ENCODE results near the gene BBS12.

Gene BBS12

GRCh38 chr4:122758033-122758432 lies 25.5 kb downstream of the BBS12 start:
- Histone ChIP-seq H3K9ac (ENCODE audit: low read length) (peak overlapping the region; percentile 76), H3K4ac (ENCODE audit: low read depth in 1 of 2, low read length in 2 of 2) (no peak overlapping the region), H3K79me1 (replicated peaks; ENCODE audit: low read length, poor library complexity, severe bottlenecking) (no peaks in the 10 kb centered on the region), H3K36me3 (ENCODE audit: control insufficient read depth in 1 of 2, insufficient read depth in 2 of 2, low read depth in 1 of 2, low read length in 2 of 2) (no peaks in the 10 kb centered on the region), H2BK15ac (ENCODE audit: low read depth, poor library complexity, severe bottlenecking) (no peak overlapping the region), H4K8ac (ENCODE audit: low read length) (no peak overlapping the region), H3K9me3 (ENCODE audit: control insufficient read depth, low read length) (no peaks in the 10 kb centered on the region), H2AFZ (ENCODE audit: low read depth, low read length) (no peak overlapping the region), H3K23ac (ENCODE audit: low read length in 2 of 2) (no peak overlapping the region), H3K27me3 (ENCODE audit: control insufficient read depth in 1 of 2, insufficient read depth in 1 of 2, low read length in 2 of 2) (no peaks in the 10 kb centered on the region), H3K4me3 (ENCODE audit: insufficient read depth in 1 of 2, low read depth in 1 of 2, low read length in 2 of 2) (no peak overlapping the region), H3K4me1 (ENCODE audit: control insufficient read depth, insufficient read depth, low read depth, low read length) (peaks cover 2% of the 10 kb centered on the region), H2BK5ac (ENCODE audit: low read depth, low read length, poor library complexity, severe bottlenecking) (no peak overlapping the region), H3K4me2 (ENCODE audit: low read length, poor library complexity, severe bottlenecking) (no peak overlapping the region), H3K14ac (ENCODE audit: low read length in 2 of 2) (no peak overlapping the region), H4K91ac (ENCODE audit: low read length) (no peak overlapping the region), H2AK5ac (ENCODE audit: low read length, severe bottlenecking) (no peak overlapping the region), H3K27ac (ENCODE audit: low read length, poor library complexity, severe bottlenecking) (peak overlapping the region; percentile 66), H2BK12ac (ENCODE audit: low read length in 2 of 2) (no peak overlapping the region), H2BK120ac (ENCODE audit: low read depth, low read length) (no peak overlapping the region), H3K18ac (ENCODE audit: low read depth in 1 of 2, low read length in 2 of 2) (no peak overlapping the region)
- WGBS: no CpG with 5 or more reads among the region's 2 CpGs
- peak; percentile 48 for DNase-seq

DNA sequence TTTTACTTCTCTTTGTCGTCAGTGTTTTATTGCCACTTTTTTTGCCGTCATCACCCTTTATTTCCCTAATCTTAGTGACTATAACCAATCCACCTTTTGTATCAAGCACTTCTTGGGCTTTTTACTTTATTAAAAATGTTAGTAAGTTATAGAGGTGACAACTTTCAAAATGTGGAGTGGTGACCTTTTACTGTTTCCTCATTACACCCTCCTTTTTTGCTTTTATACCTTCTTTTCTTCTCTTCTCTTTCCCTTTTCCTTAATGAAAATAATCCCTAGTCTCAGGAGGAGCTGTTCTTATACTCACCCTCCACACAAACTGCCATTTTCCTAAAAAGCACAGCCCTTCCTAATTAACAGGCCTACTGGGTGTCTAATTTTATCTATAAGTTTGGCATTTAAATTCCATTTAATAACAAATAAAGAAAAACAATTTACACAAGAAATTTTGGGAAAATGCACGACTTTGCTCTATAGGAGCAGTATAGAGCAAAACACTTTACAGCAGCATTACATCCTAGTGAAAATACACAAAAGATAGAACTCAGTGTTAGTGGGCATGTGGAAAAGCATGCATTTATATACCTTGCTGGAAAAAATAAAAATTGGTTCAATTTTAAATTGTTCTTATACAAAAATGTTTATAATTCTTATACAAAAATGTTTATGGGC lies 27.3 kb downstream of the BBS12 start:
- peaks cover 4% of the 10 kb centered on the region for H3K4me1 ChIP-seq (ENCODE audit: control insufficient read depth, insufficient read depth, low read depth, low read length)
- WGBS: 87% methylated on average over 2 of the region's 3 CpGs
- H2AFZ ChIP-seq (ENCODE audit: low read depth, low read length): no peak overlapping the region
- no peak overlapping the region for H4K91ac ChIP-seq (ENCODE audit: low read length)
- H2BK120ac ChIP-seq (ENCODE audit: low read depth, low read length): no peak overlapping the region
- H3K27me3 ChIP-seq (ENCODE audit: control insufficient read depth in 1 of 2, insufficient read depth in 1 of 2, low read length in 2 of 2): no peaks in the 10 kb centered on the region
- no peak overlapping the region for H2BK12ac ChIP-seq (ENCODE audit: low read length in 2 of 2)
- no peak overlapping the region for H2AK5ac ChIP-seq (ENCODE audit: low read length, severe bottlenecking)
- H4K8ac ChIP-seq (ENCODE audit: low read length): no peak overlapping the region
- no peak overlapping the region for H3K4ac ChIP-seq (ENCODE audit: low read depth in 1 of 2, low read length in 2 of 2)
- no peak overlapping the region for H3K4me3 ChIP-seq (ENCODE audit: insufficient read depth in 1 of 2, low read depth in 1 of 2, low read length in 2 of 2)
- H3K27ac ChIP-seq (ENCODE audit: low read length, poor library complexity, severe bottlenecking): no peak overlapping the region
- no peak for DNase-seq
- H3K9me3 ChIP-seq (ENCODE audit: control insufficient read depth, low read length): no peaks in the 10 kb centered on the region
- H3K4me2 ChIP-seq (ENCODE audit: low read length, poor library complexity, severe bottlenecking): no peak overlapping the region
- H3K79me1 ChIP-seq (replicated peaks; ENCODE audit: low read length, poor library complexity, severe bottlenecking): no peaks in the 10 kb centered on the region
- no peak overlapping the region for H3K18ac ChIP-seq (ENCODE audit: low read depth in 1 of 2, low read length in 2 of 2)
- no peak overlapping the region for H2BK15ac ChIP-seq (ENCODE audit: low read depth, poor library complexity, severe bottlenecking)
- H3K9ac ChIP-seq (ENCODE audit: low read length): peak overlapping the region; percentile 60
- no peak overlapping the region for H3K14ac ChIP-seq (ENCODE audit: low read length in 2 of 2)
- H2BK5ac ChIP-seq (ENCODE audit: low read depth, low read length, poor library complexity, severe bottlenecking): no peak overlapping the region
- no peak overlapping the region for H3K23ac ChIP-seq (ENCODE audit: low read length in 2 of 2)
- H3K36me3 ChIP-seq (ENCODE audit: control insufficient read depth in 1 of 2, insufficient read depth in 2 of 2, low read depth in 1 of 2, low read length in 2 of 2): no peaks in the 10 kb centered on the region

GRCh38 chr4:122762520-122762919 lies 30.0 kb downstream of the BBS12 start:
- H3K23ac ChIP-seq (ENCODE audit: low read length in 2 of 2): no peak overlapping the region
- H3K18ac ChIP-seq (ENCODE audit: low read depth in 1 of 2, low read length in 2 of 2): no peak overlapping the region
- DNase-seq: no peak
- H3K14ac ChIP-seq (ENCODE audit: low read length in 2 of 2): no peak overlapping the region
- no peak overlapping the region for H3K4me3 ChIP-seq (ENCODE audit: insufficient read depth in 1 of 2, low read depth in 1 of 2, low read length in 2 of 2)
- no peaks in the 10 kb centered on the region for H3K9me3 ChIP-seq (ENCODE audit: control insufficient read depth, low read length)
- no peak overlapping the region for H2BK15ac ChIP-seq (ENCODE audit: low read depth, poor library complexity, severe bottlenecking)
- no peak overlapping the region for H4K91ac ChIP-seq (ENCODE audit: low read length)
- no peak overlapping the region for H2AK5ac ChIP-seq (ENCODE audit: low read length, severe bottlenecking)
- no peak overlapping the region for H2BK5ac ChIP-seq (ENCODE audit: low read depth, low read length, poor library complexity, severe bottlenecking)
- H3K27me3 ChIP-seq (ENCODE audit: control insufficient read depth in 1 of 2, insufficient read depth in 1 of 2, low read length in 2 of 2): no peaks in the 10 kb centered on the region
- H3K9ac ChIP-seq (ENCODE audit: low read length): no peak overlapping the region
- no peak overlapping the region for H4K8ac ChIP-seq (ENCODE audit: low read length)
- 69% methylated on average over 1 of the region's 2 CpGs for WGBS
- H3K27ac ChIP-seq (ENCODE audit: low read length, poor library complexity, severe bottlenecking): no peak overlapping the region
- H3K4ac ChIP-seq (ENCODE audit: low read depth in 1 of 2, low read length in 2 of 2): no peak overlapping the region
- H3K79me1 ChIP-seq (replicated peaks; ENCODE audit: low read length, poor library complexity, severe bottlenecking): no peaks in the 10 kb centered on the region
- H3K4me1 ChIP-seq (ENCODE audit: control insufficient read depth, insufficient read depth, low read depth, low read length): peaks cover 12% of the 10 kb centered on the region
- no peak overlapping the region for H2BK120ac ChIP-seq (ENCODE audit: low read depth, low read length)
- no peaks in the 10 kb centered on the region for H3K36me3 ChIP-seq (ENCODE audit: control insufficient read depth in 1 of 2, insufficient read depth in 2 of 2, low read depth in 1 of 2, low read length in 2 of 2)
- no peak overlapping the region for H2BK12ac ChIP-seq (ENCODE audit: low read length in 2 of 2)
- no peak overlapping the region for H2AFZ ChIP-seq (ENCODE audit: low read depth, low read length)
- H3K4me2 ChIP-seq (ENCODE audit: low read length, poor library complexity, severe bottlenecking): no peak overlapping the region

DNA sequence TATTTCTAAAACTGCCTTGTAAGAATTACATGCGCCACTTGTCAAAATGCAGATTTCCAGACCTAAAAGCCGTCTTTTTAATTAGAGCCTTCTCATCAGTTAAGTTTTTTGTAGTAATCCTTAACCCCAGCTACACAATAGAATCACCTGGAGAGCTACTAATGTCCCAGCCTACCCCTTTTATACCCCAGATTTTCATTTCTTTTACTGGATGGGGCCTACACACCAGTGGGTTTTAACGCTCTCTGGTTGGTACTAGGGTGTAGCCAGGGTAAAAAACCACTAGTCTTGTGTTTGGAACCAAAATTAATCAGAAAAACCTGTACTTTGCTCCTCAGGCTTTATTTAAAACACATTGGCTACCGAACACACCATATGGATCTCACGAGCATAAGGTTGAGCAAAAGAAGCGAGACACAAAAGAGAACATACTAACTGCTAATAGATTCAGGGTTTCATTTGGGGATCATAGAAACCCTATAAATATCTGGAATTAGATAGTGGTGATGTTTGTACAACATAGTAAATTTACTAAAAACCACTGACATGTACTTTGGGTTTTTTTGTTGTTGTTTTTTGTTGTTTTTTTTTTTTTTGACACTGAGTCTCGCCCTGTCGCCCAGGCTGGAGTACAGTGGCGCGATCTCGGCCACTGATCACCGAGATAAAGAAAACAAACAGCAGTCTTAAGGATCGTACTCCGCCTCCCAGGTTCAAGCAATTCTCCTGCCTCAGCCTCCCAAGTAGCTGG lies 30.6 kb downstream of the BBS12 start:
- no peak for DNase-seq
- Histone ChIP-seq H3K4ac (ENCODE audit: low read depth in 1 of 2, low read length in 2 of 2) (no peak overlapping the region), H4K91ac (ENCODE audit: low read length) (peak overlapping the region; percentile 34), H3K36me3 (ENCODE audit: control insufficient read depth in 1 of 2, insufficient read depth in 2 of 2, low read depth in 1 of 2, low read length in 2 of 2) (no peaks in the 10 kb centered on the region), H3K27ac (ENCODE audit: low read length, poor library complexity, severe bottlenecking) (no peak overlapping the region), H4K8ac (ENCODE audit: low read length) (no peak overlapping the region), H3K4me2 (ENCODE audit: low read length, poor library complexity, severe bottlenecking) (no peak overlapping the region), H2BK5ac (ENCODE audit: low read depth, low read length, poor library complexity, severe bottlenecking) (no peak overlapping the region), H3K18ac (ENCODE audit: low read depth in 1 of 2, low read length in 2 of 2) (peak overlapping the region in 1 of 2 experiments; percentile 9), H3K9me3 (ENCODE audit: control insufficient read depth, low read length) (no peaks in the 10 kb centered on the region), H3K79me1 (replicated peaks; ENCODE audit: low read length, poor library complexity, severe bottlenecking) (no peaks in the 10 kb centered on the region), H3K9ac (ENCODE audit: low read length) (no peak overlapping the region), H2BK12ac (ENCODE audit: low read length in 2 of 2) (peak overlapping the region in 1 of 2 experiments; percentile 15), H3K27me3 (ENCODE audit: control insufficient read depth in 1 of 2, insufficient read depth in 1 of 2, low read length in 2 of 2) (no peaks in the 10 kb centered on the region), H3K23ac (ENCODE audit: low read length in 2 of 2) (no peak overlapping the region), H3K4me3 (ENCODE audit: insufficient read depth in 1 of 2, low read depth in 1 of 2, low read length in 2 of 2) (no peak overlapping the region), H2AFZ (ENCODE audit: low read depth, low read length) (no peak overlapping the region), H3K14ac (ENCODE audit: low read length in 2 of 2) (no peak overlapping the region), H2BK120ac (ENCODE audit: low read depth, low read length) (no peak overlapping the region), H2AK5ac (ENCODE audit: low read length, severe bottlenecking) (peak overlapping the region; percentile 94), H2BK15ac (ENCODE audit: low read depth, poor library complexity, severe bottlenecking) (no peak overlapping the region), H3K4me1 (ENCODE audit: control insufficient read depth, insufficient read depth, low read depth, low read length) (peaks cover 12% of the 10 kb centered on the region)
- 95% methylated on average over 13 of the region's 14 CpGs for WGBS

Data from mesenchymal stem cell (in vitro differentiated cells and primary cell).